ENCODE results near the gene AHRR. TPM values are rescaled to one million over a fixed set of nuclear protein-coding genes. Genes with fewer than 3 reads are reported as not detected.
A peak's percentile ranks its signal among the peaks of the same experiment; 100 is the strongest.

Gene AHRR
- total RNA-seq, 2 experiments from 2014 or later = 35.7 to 41.6 TPM

DNA sequence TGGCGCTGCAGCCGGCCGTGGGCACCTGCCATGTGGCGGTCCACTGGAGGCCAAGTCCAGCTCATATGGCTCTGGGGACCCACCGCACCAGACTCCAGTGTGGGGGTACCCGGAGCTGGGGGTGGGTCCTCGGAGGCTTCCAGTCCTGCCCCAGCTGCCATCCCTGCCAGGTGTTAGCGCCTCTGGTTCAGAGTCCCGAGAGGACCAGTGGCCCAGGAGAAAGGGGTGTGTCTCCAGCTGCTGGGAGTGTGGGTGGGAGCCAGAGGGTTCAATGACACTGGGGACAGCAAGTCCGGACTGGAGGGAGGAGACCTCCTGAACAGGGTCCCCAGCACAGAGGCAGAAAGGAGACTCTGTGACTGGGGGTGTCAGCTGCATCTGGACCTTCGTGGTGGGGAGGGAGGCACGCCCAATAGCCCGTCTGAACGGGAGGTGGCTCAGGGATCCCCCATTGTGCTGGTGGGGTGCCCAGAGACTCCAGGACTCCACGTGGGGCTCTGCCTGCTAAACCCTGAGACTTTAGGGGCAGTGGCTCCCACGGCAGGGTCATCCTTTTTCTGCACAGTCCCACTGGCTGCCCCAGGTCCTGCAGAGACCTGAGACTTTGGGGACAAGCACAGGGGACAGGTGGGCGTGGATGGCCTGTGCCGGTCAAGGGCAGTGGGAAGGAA is 2.4 kb upstream of the AHRR start:
- Mint-ChIP-seq H3K9me3 (no peaks in the 10 kb centered on the region), H3K27me3 (peaks cover 17% of the 10 kb centered on the region), H3K27ac (no peak overlapping the region), H3K4me1 (peaks cover 14% of the 10 kb centered on the region), H3K36me3 (peaks cover 8% of the 10 kb centered on the region), H3K4me3 (no peak overlapping the region)
- no peak for ATAC-seq (ENCODE audit: low read depth)
- peak; percentile 42 for DNase-seq
- POLR2A ChIA-PET = no interaction called here

DNA sequence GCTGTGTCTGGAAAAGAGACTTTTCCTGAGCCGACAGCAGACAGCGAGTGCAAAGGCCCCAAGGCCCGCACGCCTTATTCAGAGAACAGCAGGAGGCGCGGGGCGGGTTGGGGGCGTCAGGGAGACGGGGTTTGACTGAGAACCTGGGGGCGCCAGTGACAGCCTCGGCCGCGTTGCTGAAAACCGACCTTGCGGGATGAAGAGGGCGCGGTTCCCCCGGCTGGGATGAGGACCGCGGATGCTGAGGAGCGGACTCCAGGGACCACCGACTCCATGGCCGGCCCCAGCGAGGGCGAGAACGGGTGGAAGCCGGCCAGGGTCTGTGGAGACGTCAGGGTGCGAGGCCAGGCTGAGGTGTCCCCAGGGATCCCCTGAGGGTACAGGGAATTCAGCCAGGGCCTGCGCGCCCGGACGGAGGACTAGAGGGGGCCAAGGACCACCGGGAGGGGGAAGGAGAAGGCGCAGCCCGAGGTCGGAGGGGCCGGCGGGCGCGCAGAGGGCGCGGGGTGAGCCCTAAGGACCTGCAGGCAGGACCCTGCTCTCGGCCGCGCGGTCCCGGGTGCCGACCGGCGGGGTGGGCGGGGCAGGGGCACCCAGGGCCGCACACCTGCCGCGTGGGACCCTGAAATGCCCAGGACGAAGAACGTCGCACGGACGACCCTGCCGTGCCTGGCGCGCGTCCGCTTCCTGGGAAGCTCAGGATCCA is 837 bp upstream of the AHRR start:
- Mint-ChIP-seq H3K4me3 (peak overlapping the region; percentile 87), H3K9me3 (no peaks in the 10 kb centered on the region), H3K4me1 (peaks cover 14% of the 10 kb centered on the region), H3K27me3 (peaks cover 17% of the 10 kb centered on the region), H3K36me3 (peaks cover 11% of the 10 kb centered on the region), H3K27ac (peak overlapping the region; percentile 73)
- POLR2A ChIA-PET = interaction anchor here (0.6 to 1.4 kb wide), 7 partner anchors 9 to 103 kb away, joined by 3 to 4 read pairs (median 3); partner anchors contain the start of genes CCDC127 and SDHA
- DNase-seq (peak; percentile 52), ATAC-seq (ENCODE audit: low read depth) (no peak)

DNA sequence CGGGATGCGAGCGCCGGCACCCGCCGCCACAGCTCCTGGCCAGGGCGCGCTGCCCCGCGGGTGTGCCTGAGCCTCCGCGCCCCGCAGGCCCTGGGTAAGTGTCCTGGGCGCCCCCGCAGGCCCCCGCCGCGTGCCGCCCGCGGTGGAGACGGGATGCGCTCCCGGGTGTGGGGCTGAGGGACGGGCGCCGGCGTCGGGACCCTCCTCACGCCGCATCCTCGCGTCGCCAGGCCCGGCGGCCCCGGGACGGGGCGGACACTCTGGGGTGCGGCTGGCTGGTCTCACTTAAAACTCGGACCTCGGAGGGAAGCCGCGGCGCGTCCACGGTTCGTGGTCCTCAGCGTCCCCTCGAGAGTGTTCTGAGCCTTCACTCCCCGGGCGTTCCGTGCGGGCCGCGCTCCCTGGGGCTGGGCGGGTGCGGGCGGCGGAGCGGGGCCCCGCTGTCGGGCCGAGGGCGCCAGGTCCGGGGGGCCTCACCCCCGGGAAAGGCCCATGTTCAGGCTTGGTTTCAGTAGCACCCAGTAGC is 275 bp downstream of the AHRR start:
- peaks cover 16% of the 10 kb centered on the region for H3K4me1 Mint-ChIP-seq
- POLR2A ChIA-PET = interaction anchor here (0.8 to 1.4 kb wide), 5 partner anchors 10 to 104 kb away, joined by 3 to 4 read pairs (median 4); partner anchors contain the start of genes CCDC127 and SDHA
- no peaks in the 10 kb centered on the region for H3K9me3 Mint-ChIP-seq
- peak overlapping the region; percentile 55 for H3K4me3 Mint-ChIP-seq
- H3K27ac Mint-ChIP-seq = no peak overlapping the region
- ATAC-seq (ENCODE audit: low read depth) = peak; percentile 15
- H3K27me3 Mint-ChIP-seq = peaks cover 17% of the 10 kb centered on the region
- DNase-seq = no peak
- H3K36me3 Mint-ChIP-seq = peaks cover 18% of the 10 kb centered on the region

DNA sequence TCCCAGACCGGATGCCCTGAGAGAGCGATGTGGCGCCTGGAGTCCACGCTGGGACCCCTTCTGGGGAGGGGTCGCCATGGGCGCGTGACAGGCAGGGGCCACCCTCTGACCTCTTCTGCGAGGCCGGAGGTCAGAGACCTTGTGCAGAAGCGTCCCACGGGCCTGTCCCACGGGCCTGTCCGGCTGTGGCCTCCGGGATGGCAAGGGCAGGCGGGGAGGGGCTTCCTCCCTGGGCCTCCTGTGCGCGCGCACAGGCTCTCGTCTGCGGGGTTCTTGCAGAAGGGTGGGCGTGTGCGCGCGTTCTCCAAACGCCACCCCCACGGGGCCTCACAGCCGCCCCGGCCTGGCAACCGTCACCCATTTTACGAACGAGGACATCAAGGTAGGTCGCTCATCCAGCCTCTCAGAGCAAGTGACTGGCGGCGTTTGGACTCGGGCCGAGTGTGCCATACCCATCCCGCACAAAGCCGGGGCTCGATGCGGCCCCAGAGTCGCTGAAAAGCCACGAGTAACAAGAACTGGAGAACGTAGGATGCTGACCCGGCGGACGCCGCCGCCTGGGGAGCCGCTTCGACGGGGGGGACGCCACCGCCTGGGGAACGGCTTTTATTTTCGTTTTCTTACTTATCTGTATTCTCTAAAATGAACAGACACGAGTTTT is 897 bp downstream of the AHRR start:
- Mint-ChIP-seq H3K9me3 (no peaks in the 10 kb centered on the region), H3K27ac (peak overlapping the region; percentile 65), H3K4me1 (peaks cover 16% of the 10 kb centered on the region), H3K36me3 (peaks cover 20% of the 10 kb centered on the region), H3K27me3 (peaks cover 17% of the 10 kb centered on the region), H3K4me3 (peak overlapping the region; percentile 55)
- peak; percentile 7 for ATAC-seq (ENCODE audit: low read depth)
- POLR2A ChIA-PET = interaction anchor here (1.2 kb wide), 1 partner anchor 71 kb away, joined by 3 read pairs; no protein-coding TSS in a partner anchor
- peak; percentile 52 for DNase-seq

DNA sequence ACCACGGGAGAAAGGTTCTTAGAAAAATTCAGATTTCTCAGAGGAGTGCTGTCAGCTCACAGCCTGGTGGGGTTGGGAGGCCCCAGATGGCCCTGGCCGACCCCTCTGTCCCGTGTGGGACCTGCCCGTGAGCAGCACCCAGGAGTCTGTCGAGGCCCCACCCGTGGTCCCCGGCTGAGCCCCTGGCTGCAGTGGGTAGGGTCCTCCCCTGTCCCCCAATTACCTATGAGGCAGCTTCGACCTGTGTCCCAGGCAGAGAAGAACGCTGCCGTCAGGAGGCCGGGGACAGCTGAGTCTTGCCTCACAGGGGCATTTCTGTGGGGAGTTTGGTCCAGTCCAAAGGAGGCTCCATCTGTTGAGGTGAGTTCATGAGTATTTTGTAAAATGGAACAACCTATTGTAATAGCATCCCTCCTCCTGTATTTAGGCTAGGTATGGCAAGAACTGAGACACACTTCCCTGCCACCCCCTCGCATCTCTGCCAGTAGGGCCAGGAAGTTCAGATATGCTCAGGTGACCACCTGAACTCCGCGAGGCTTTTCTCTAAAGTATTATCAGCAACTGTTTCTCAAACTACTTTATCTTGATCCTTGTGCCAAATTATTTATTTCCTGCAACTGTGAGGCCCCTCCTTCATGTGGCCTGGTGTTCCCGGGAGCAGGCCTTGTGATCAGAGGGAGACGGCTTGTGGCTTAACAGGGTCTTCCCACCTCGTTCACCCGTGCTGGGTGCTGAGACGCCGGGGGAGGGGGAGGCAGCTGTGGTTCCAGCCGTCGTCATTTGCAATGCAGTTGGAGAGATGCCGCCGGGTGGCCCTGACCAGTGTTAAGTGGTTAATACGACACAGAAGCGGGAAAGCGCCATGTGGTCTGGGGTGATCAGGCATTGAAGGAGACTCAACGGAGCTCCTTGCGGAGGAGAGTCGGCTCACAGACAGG is 1.7 kb downstream of the AHRR start:
- peaks cover 16% of the 10 kb centered on the region for H3K4me1 Mint-ChIP-seq

DNA sequence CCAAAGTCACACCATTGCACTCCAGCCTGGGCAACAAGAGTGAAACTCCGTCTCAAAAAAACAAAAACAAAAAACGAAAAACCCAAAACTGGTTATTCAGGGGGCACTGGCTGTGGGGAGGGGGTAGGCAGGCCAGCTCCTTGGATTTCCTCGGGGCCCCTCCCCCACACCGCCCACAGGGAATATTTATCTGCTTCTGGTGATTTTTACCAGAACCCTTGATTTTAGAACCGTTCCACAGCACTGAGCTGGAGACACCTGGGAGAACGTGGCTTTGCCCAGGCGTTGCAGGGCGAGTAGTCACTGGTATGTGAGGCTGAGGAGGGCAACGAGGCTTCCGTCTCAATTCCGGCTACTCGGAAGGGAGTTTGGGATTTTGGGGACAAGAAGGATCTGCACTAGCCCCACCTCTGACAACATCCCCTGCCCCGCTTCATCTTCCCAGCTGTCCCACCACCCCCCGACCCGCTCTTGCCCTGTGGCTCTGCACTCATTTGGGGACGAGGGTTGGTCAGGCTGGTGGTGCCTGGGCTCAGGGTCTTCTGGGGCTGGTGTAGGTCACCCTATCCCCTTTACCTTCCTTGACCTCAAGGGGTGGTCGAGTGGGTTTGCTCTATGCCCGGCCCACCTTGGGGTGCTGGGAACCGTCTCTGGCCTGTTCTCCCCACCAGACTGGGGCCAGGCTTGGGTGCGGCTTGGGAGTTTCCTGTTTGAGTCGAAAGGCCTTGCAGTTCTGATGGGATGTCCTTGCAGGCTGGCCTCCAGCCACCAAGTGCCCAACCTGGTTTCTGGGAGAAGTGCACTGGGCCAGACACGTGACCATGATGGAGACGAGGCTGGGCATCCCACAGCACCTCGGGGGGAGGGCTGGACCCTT is 3.5 kb downstream of the AHRR start:
- no peak for ATAC-seq (ENCODE audit: low read depth)
- H3K9me3 Mint-ChIP-seq = no peaks in the 10 kb centered on the region

More for the DNA sequence above, 1.7 kb downstream of the AHRR start:
- peak overlapping the region; percentile 55 for H3K4me3 Mint-ChIP-seq
- no peaks in the 10 kb centered on the region for H3K9me3 Mint-ChIP-seq
- ATAC-seq (ENCODE audit: low read depth) = peak; percentile 4
- H3K36me3 Mint-ChIP-seq = peaks cover 21% of the 10 kb centered on the region
- DNase-seq = peak; percentile 44
- POLR2A ChIA-PET = interaction anchor here (1.2 kb wide), 1 partner anchor 70 kb away, joined by 3 read pairs; no protein-coding TSS in a partner anchor
- H3K27ac Mint-ChIP-seq = peak overlapping the region; percentile 75
- H3K27me3 Mint-ChIP-seq = peaks cover 17% of the 10 kb centered on the region

DNA sequence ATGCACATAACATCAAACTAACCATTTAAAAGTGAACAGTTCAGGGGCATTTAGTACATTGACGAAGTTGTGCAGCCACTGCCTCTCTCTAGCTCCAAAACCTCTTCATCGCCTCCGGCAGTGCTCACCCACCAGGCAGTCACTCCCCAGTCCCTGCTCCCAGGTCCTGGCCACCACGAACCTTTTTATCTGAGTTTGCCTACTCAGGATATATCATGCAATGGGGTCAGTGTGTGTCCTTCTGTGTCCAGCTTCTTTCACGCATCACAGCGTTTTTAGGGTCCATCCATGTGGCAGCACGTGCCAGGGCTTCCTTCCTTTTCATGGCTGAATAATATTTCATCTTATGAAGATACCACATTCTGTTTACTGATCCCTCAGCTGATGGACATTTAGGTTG is 4.6 kb downstream of the AHRR start:
- H3K27ac Mint-ChIP-seq = no peak overlapping the region
- peaks cover 22% of the 10 kb centered on the region for H3K4me1 Mint-ChIP-seq
- peaks cover 2% of the 10 kb centered on the region for H3K27me3 Mint-ChIP-seq
- H3K36me3 Mint-ChIP-seq = peaks cover 28% of the 10 kb centered on the region
- POLR2A ChIA-PET = interaction anchor here (1.1 kb wide), 1 partner anchor 15 kb away, joined by 3 read pairs; no protein-coding TSS in a partner anchor
- no peak overlapping the region for H3K4me3 Mint-ChIP-seq
- ATAC-seq (ENCODE audit: low read depth) = no peak
- no peaks in the 10 kb centered on the region for H3K9me3 Mint-ChIP-seq
- DNase-seq = no peak

More for the DNA sequence above, 3.5 kb downstream of the AHRR start:
- Mint-ChIP-seq H3K27me3 (peaks cover 12% of the 10 kb centered on the region), H3K4me1 (peaks cover 26% of the 10 kb centered on the region), H3K27ac (no peak overlapping the region), H3K4me3 (no peak overlapping the region), H3K36me3 (peaks cover 25% of the 10 kb centered on the region)
- DNase-seq = no peak
- POLR2A ChIA-PET = no interaction called here

DNA sequence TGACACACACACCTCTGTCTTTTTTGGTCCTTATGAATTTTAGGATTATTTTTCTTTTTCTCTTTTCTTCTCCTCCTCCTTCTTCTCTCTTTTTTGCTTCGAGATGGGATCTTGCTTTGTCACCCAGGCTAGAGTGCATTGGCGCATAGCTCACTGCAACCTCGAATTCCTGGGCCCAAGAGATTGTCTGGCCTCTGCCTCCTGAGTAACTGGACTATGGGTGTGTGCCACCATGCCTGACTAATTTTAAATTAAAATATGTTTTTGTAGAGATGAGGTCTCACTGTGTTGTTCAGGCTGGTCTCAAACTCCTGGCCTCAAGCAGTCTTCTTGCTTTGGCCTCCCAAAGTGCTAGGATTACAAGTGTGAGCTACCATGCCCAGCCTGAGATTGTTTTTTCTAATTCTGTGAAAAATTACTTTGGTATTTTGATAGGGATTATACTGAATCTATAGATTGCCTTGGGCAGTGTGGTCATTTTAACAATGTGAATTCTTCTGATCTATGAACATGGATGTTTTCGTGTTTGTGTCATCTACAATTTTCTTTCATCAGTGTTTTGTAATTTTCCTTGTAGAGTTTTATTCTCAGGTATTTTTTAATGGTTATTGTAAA is 7.7 kb downstream of the AHRR start:
- no peaks in the 10 kb centered on the region for H3K9me3 Mint-ChIP-seq
- peaks cover 34% of the 10 kb centered on the region for H3K4me1 Mint-ChIP-seq
- ATAC-seq (ENCODE audit: low read depth) (no peak), DNase-seq (no peak)
- no peak overlapping the region for H3K27ac Mint-ChIP-seq
- H3K4me3 Mint-ChIP-seq = no peak overlapping the region
- H3K27me3 Mint-ChIP-seq = peaks cover 2% of the 10 kb centered on the region
- POLR2A ChIA-PET = no interaction called here
- H3K36me3 Mint-ChIP-seq = peaks cover 32% of the 10 kb centered on the region

DNA sequence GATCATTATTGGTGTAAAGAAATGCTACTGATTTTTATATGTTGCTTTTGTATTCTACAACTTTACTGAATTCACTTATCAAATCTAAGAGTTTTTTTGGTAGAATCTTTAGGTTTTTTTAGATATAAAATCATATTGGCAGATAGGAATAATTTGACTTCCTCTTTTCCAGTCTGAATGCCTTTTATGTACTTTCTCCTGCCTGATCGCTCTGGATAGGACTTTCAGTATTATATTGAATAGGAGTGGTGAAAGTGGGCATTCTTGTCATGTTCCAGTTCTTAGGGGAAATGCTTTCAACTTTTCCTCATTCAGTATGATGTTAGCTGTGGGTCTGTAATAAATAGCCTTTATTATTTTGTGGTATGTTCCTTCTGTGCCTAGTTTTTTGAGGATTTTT is 8.3 kb downstream of the AHRR start:
- DNase-seq (no peak), ATAC-seq (ENCODE audit: low read depth) (no peak)
- H3K36me3 Mint-ChIP-seq = peaks cover 34% of the 10 kb centered on the region
- H3K4me1 Mint-ChIP-seq = peaks cover 39% of the 10 kb centered on the region
- no peak overlapping the region for H3K4me3 Mint-ChIP-seq
- POLR2A ChIA-PET = no interaction called here
- H3K27ac Mint-ChIP-seq = no peak overlapping the region
- H3K9me3 Mint-ChIP-seq = no peaks in the 10 kb centered on the region
- peaks cover 2% of the 10 kb centered on the region for H3K27me3 Mint-ChIP-seq

DNA sequence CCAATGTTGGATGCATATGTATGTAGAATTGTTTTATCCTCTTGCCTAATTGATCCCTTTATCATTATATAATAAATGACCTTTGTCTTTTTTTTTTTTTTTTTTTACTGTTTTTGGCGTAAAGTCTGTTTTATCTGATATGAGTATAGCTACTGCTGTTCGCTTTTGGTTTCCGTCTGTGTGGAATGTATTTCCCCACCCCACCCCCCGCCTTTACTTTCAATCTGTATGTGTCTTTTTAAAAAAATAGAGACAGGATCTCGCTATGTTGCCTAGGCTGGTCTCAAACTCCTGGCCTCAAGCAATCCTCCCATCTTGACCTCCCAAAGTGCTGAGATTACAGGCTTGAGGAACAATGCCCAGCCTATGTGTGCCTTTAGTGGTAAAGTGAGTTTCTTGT is 11.3 kb downstream of the AHRR start:
- POLR2A ChIA-PET = interaction anchor here (1.1 kb wide), 1 partner anchor 132 kb away, joined by 3 read pairs; no protein-coding TSS in a partner anchor
- ATAC-seq (ENCODE audit: low read depth) (peak; percentile 64), DNase-seq (no peak)
- peaks cover 28% of the 10 kb centered on the region for H3K36me3 Mint-ChIP-seq
- no peak overlapping the region for H3K4me3 Mint-ChIP-seq
- peaks cover 54% of the 10 kb centered on the region for H3K4me1 Mint-ChIP-seq
- H3K27ac Mint-ChIP-seq = peak overlapping the region; percentile 2
- no peaks in the 10 kb centered on the region for H3K9me3 Mint-ChIP-seq
- H3K27me3 Mint-ChIP-seq = peaks cover 2% of the 10 kb centered on the region

DNA sequence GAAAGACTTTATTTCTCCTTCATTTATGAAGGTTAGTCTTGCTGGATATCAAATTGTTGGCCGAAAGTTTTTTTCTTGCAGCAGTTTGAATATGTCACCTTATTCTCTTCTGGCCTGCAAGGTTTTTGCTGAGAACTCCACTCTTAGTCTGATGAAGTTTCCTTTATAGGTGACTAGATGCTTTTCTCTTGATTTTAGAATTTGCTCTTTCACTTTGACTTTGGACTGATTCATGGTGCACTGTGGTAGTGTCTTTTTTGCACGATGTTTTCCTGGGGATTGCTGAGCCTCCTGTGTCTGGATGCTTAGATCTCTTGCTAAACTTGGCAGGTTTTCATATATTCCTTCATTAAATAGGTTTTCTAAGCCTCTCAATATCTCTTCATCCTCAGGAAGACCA is 12.4 kb downstream of the AHRR start:
- peaks cover 53% of the 10 kb centered on the region for H3K4me1 Mint-ChIP-seq
- no peaks in the 10 kb centered on the region for H3K9me3 Mint-ChIP-seq
- H3K27ac Mint-ChIP-seq = peak overlapping the region; percentile 44
- H3K36me3 Mint-ChIP-seq = peaks cover 31% of the 10 kb centered on the region
- H3K4me3 Mint-ChIP-seq = peak overlapping the region; percentile 2
- H3K27me3 Mint-ChIP-seq = peaks cover 2% of the 10 kb centered on the region
- peak; percentile 20 for ATAC-seq (ENCODE audit: low read depth)
- no peak for DNase-seq
- POLR2A ChIA-PET = no interaction called here

Measured in activated naive CD8-positive, alpha-beta T cell treated with anti-CD3 and anti-CD28 coated beads, Interleukin-2, amount 10 ng/mL, durations not matched to agents 7 days and 5 days (primary cell).